Activated CD4-positive, alpha-beta T cell treated with anti-CD3 and anti-CD28 coated beads, Interleukin-2, amount 50 U/mL, for 16 hours (primary cell): ENCODE data around the gene CLC.
A peak's percentile ranks its signal among the peaks of the same experiment; 100 is the strongest.
"Not testable (repeated sequence)": the region's sequence is repeated elsewhere in the genome, so short reads cannot be mapped to it uniquely, and the experiment has no call there.

Source experiments
- DNase-seq: peaks from one replicate; pipeline ENCODE4 v3.0.0-alpha.2; 2020

CLC gene

GRCh38 chr19:39737891-39738290 is at the start of gene CLC:
Gene CLC, minus strand, starts transcription at chr19:39738029. Its CDS starts 77 bp downstream, at chr19:39737952.
- DNase-seq, result no peak

GRCh38 chr19:39780894-39781293 is 43.1 kb upstream of the CLC start:
- DNase-seq, result no peak

- peak; percentile 87 for DNase-seq
Measured at GRCh38 chr19:39778763-39779162, 40.9 kb upstream of the CLC start, which contains the start of gene LEUTX. Gene LEUTX, plus strand, starts transcription at chr19:39778854. Its CDS starts 67 bp downstream, at chr19:39778921.

GRCh38 chr19:39768786-39769185 is 31.0 kb upstream of the CLC start:
- no peak for DNase-seq

- no peak for DNase-seq
Measured at GRCh38 chr19:39768334-39768733, 30.5 kb upstream of the CLC start.

- peak; percentile 33 for DNase-seq
Measured at GRCh38 chr19:39765091-39766076, 27.6 kb upstream of the CLC start.

GRCh38 chr19:39761851-39762250 is 24.0 kb upstream of the CLC start:
- not testable (repeated sequence) for DNase-seq

GRCh38 chr19:39759457-39760184 is 21.8 kb upstream of the CLC start:
- DNase-seq, result no peak

GRCh38 chr19:39754971-39755370 is 17.1 kb upstream of the CLC start:
- DNase-seq, result no peak

GRCh38 chr19:39754544-39754943 is 16.7 kb upstream of the CLC start:
- no peak for DNase-seq

- DNase-seq, result no peak
Measured at GRCh38 chr19:39752795-39753194, 15.0 kb upstream of the CLC start.

- peak; percentile 22 for DNase-seq
Measured at GRCh38 chr19:39752390-39752789, 14.6 kb upstream of the CLC start.

- DNase-seq, result no peak
Measured at GRCh38 chr19:39749981-39750380, 12.2 kb upstream of the CLC start.

- DNase-seq, result no peak
Measured at GRCh38 chr19:39746836-39747529, 9.2 kb upstream of the CLC start.

- DNase-seq, result no peak
Measured at GRCh38 chr19:39745643-39746042, 7.8 kb upstream of the CLC start.

GRCh38 chr19:39740395-39740794 is 2.6 kb upstream of the CLC start:
- no peak for DNase-seq

- DNase-seq, result no peak
Measured at GRCh38 chr19:39738814-39739213, 985 bp upstream of the CLC start.

- DNase-seq, result no peak
Measured at GRCh38 chr19:39737351-39737750, 478 bp downstream of the CLC start.

GRCh38 chr19:39736088-39736487 is 1.7 kb downstream of the CLC start:
- DNase-seq, result no peak

- peak; percentile 14 for DNase-seq
Measured at GRCh38 chr19:39735688-39736087, 2.1 kb downstream of the CLC start.

GRCh38 chr19:39733841-39734240 is 4.0 kb downstream of the CLC start:
- no peak for DNase-seq

GRCh38 chr19:39731685-39732084 is 6.1 kb downstream of the CLC start:
- no peak for DNase-seq

- DNase-seq, result no peak
Measured at GRCh38 chr19:39729594-39729993, 8.2 kb downstream of the CLC start.
